ENCODE results near the gene FN3KRP.

DNA sequence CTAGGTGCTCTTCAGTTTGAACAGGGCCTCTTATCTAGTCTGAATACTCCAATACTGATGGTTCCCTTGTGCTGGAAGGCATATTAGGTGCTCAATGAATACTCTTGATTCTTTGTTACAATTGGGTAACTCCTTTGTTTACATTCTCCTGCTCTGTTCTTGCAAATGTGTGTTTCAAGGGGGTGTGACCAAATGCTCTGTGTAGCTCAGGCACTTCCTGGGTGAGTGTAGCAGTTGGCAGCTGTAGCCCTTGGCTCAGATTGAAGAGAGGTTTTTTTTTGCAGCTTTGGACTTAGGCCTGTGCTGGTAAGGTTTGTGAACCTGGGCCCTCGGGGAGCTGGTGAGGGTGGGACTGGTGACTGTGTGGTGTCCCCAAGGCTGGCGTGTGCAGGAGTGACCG is 55.5 kb downstream of the FN3KRP start:
- no peak for TF ChIP-seq TAF1 (IDR thresholded peaks at IDR 0.05; ENCODE audit: borderline replicate concordance, low read depth, low read length)
- no peak for TF ChIP-seq POLR2A (IDR thresholded peaks at IDR 0.05; ENCODE audit: low read depth, low read length)
- no peak for TF ChIP-seq POLR2AphosphoS5 (IDR thresholded peaks at IDR 0.05; ENCODE audit: low read depth, low read length)

Measured in GM12892 (cell line).